DOHH2 (cell line): ENCODE results near the gene EPB42.

ENCODE experiments used
- EZH2phosphoT487 ChIP-seq: fragments of 200-600 bp; sonication (generic); IDR thresholded peaks from 2 replicates; pipeline ENCODE4 v1.6.1; 2017; ENCODE audit warnings: borderline replicate concordance, mild to moderate bottlenecking, antibody characterized with exemption, low read length, moderate library complexity, mixed read lengths
- TF ChIP-seq, protein P1 (sequence below): fragments of 200-600 bp; sonication (generic); IDR thresholded peaks from one replicate; pipeline ENCODE4 v1.5.1; 2014; ENCODE audit warnings: antibody characterized with exemption, mild to moderate bottlenecking, low read depth, low read length; ENCODE audit not compliant: poor library complexity, severe bottlenecking

DNA sequence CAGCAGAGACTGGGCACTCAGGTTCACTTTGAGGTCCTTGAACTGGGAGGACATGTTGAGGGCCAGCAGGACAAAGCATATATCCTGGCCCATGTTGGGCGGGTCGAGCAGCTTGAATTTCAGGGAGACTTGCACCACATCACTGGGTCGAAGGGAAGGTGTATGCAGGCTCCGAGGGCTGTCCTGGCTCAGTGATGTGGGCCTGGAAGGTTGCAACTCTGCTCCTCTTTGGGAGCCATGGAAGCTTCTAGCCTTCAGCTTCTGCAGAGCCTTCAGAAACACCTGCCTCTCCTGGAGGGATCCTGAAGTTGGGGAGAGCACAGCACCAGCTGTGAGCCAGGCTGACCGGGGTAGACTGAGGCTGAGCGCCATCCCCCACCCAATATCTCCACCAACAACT, 14.7 kb upstream of the EPB42 start:
- TF ChIP-seq, protein P1, sequence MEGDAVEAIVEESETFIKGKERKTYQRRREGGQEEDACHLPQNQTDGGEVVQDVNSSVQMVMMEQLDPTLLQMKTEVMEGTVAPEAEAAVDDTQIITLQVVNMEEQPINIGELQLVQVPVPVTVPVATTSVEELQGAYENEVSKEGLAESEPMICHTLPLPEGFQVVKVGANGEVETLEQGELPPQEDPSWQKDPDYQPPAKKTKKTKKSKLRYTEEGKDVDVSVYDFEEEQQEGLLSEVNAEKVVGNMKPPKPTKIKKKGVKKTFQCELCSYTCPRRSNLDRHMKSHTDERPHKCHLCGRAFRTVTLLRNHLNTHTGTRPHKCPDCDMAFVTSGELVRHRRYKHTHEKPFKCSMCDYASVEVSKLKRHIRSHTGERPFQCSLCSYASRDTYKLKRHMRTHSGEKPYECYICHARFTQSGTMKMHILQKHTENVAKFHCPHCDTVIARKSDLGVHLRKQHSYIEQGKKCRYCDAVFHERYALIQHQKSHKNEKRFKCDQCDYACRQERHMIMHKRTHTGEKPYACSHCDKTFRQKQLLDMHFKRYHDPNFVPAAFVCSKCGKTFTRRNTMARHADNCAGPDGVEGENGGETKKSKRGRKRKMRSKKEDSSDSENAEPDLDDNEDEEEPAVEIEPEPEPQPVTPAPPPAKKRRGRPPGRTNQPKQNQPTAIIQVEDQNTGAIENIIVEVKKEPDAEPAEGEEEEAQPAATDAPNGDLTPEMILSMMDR, result no peak
- TF ChIP-seq EZH2phosphoT487, result no peak
